CD14-positive monocyte (primary cell): ENCODE data around the gene NRM. TPM values are rescaled to one million over a fixed set of nuclear protein-coding genes. Genes with fewer than 3 reads are reported as not detected.

Source experiments
- DNase-seq, 3 donors: peaks; one replicate each; pipeline ENCODE4 v3.0.0-alpha.2; 2011 to 2022
- H2AFZ ChIP-seq: 2 replicates; pipeline ENCODE4 v1.6.0; 2012; ENCODE audit warnings: mild to moderate bottlenecking, low read depth, low read length, inconsistent platforms; ENCODE audit not compliant: insufficient read depth, poor library complexity, severe bottlenecking
- H3K27ac ChIP-seq, 2 donors: 1 replicate in 1 of 2; 2 replicates in 1 of 2; pipeline ENCODE4 v1.5.1; 2012 to 2013; ENCODE audit warnings: low read length in 2 of 2, control low read depth in 1 of 2, inconsistent platforms in 1 of 2, low read depth in 1 of 2, mild to moderate bottlenecking in 1 of 2
- H3K27me3 ChIP-seq, 2 donors: one replicate each; pipeline versions ENCODE4 v1.6.0 to v1.6.1; 2011 to 2013; ENCODE audit warnings: low read length in 2 of 2; ENCODE audit not compliant: control insufficient read depth in 2 of 2, insufficient read depth in 2 of 2
- H3K36me3 ChIP-seq, 2 donors: replicated peaks in 1 of 2; 1 replicate in 1 of 2; 2 replicates in 1 of 2; pipeline versions ENCODE4 v1.5.1 to v1.6.1; 2012 to 2013; ENCODE audit warnings: low read length in 2 of 2, control low read depth in 1 of 2, inconsistent platforms in 1 of 2, mild to moderate bottlenecking in 1 of 2; ENCODE audit not compliant: insufficient read depth in 2 of 2, control insufficient read depth in 1 of 2
- H3K4me1 ChIP-seq, 2 donors: 1 replicate in 1 of 2; 2 replicates in 1 of 2; pipeline versions ENCODE4 v1.5.1 to v1.6.1; 2012 to 2013; ENCODE audit warnings: low read length in 2 of 2, control low read depth in 1 of 2, inconsistent platforms in 1 of 2, mild to moderate bottlenecking in 1 of 2, moderate library complexity in 1 of 2; ENCODE audit not compliant: insufficient read depth in 2 of 2, control insufficient read depth in 1 of 2
- H3K4me2 ChIP-seq: replicated peaks from 2 replicates; pipeline ENCODE3; 2012; ENCODE audit warnings: low read length, moderate library complexity, mild to moderate bottlenecking; ENCODE audit not compliant: poor library complexity, severe bottlenecking; ENCODE audit errors: extremely low read depth
- H3K4me3 ChIP-seq, 3 experiments: fragments of 200-600 bp in 1 of 3; sonication (generic) in 1 of 3; replicated peaks in 1 of 3; 1 replicate in 2 of 3; 2 replicates in 1 of 3; pipeline ENCODE4 v1.5.1; 2011 to 2013; ENCODE audit warnings: low read length in 3 of 3, mild to moderate bottlenecking in 3 of 3, control low read depth in 2 of 3, low read depth in 2 of 3, inconsistent platforms in 1 of 3, moderate library complexity in 1 of 3
- H3K79me2 ChIP-seq: 2 replicates; pipeline ENCODE4 v1.6.0; 2012; ENCODE audit warnings: mild to moderate bottlenecking, control low read depth, inconsistent platforms, low read length, moderate library complexity; ENCODE audit not compliant: insufficient read depth
- H3K9ac ChIP-seq: 2 replicates; pipeline ENCODE4 v1.6.0; 2017; ENCODE audit warnings: low read length, mild to moderate bottlenecking; ENCODE audit not compliant: insufficient read depth, poor library complexity, severe bottlenecking
- H3K9me3 ChIP-seq, 2 donors: replicated peaks in 1 of 2; 1 replicate in 1 of 2; 2 replicates in 1 of 2; pipeline versions ENCODE4 v1.5.1 to v1.6.1; 2012 to 2013; ENCODE audit warnings: low read length in 2 of 2, control low read depth in 1 of 2; ENCODE audit not compliant: control insufficient read depth in 1 of 2, insufficient read depth in 1 of 2
- H4K20me1 ChIP-seq: 2 replicates; pipeline ENCODE4 v1.6.0; 2012; ENCODE audit warnings: mild to moderate bottlenecking, low read length, control low read depth, moderate library complexity; ENCODE audit not compliant: insufficient read depth
- H3K27ac Mint-ChIP-seq, 7 donors: one replicate each; pipeline ENCODE4 v1.8.0; 2020; ENCODE audit warnings: mild to moderate bottlenecking in 7 of 7, mixed read lengths in 7 of 7, moderate library complexity in 6 of 7, inconsistent platforms in 2 of 7
- H3K27me3 Mint-ChIP-seq, 3 donors: one replicate each; pipeline ENCODE4 v1.8.0; 2021 to 2022; ENCODE audit warnings: low read depth in 3 of 3, mild to moderate bottlenecking in 3 of 3, mixed read lengths in 3 of 3, moderate library complexity in 3 of 3, inconsistent platforms in 1 of 3
- H3K36me3 Mint-ChIP-seq, 2 donors: one replicate each; pipeline ENCODE4 v1.8.0; 2020; ENCODE audit warnings: mixed read lengths in 2 of 2, inconsistent platforms in 1 of 2, mild to moderate bottlenecking in 1 of 2
- H3K4me1 Mint-ChIP-seq: one replicate; pipeline ENCODE4 v1.8.0; 2020; ENCODE audit warnings: mild to moderate bottlenecking, mixed read lengths
- H3K4me3 Mint-ChIP-seq, 2 donors: one replicate each; pipeline ENCODE4 v1.8.0; 2020; ENCODE audit warnings: mild to moderate bottlenecking in 2 of 2, mixed read lengths in 2 of 2, moderate library complexity in 1 of 2
- H3K9me3 Mint-ChIP-seq, 7 donors: one replicate each; pipeline ENCODE4 v1.8.0; 2020 to 2022; ENCODE audit warnings: mixed read lengths in 7 of 7, mild to moderate bottlenecking in 6 of 7, moderate library complexity in 6 of 7, inconsistent platforms in 2 of 7
- CTCF ChIP-seq: fragments of 200-600 bp; IDR thresholded peaks from one replicate; pipeline ENCODE4 v1.8.0; 2022; ENCODE audit warnings: antibody characterized with exemption, mild to moderate bottlenecking
- WGBS: methylation state at CpG from one replicate; pipeline ENCODE4 v1.1.5; 2013; ENCODE audit warnings: missing lambda C conversion rate; ENCODE audit not compliant: insufficient coverage; 5-methylcytosine and 5-hydroxymethylcytosine counted together
- intact Hi-C, 2 donors: fragments of 100-400 bp; cut with micrococcal nuclease; formaldehyde crosslinking; loops; one replicate each; pipeline versions ENCODE4 v1.15.0 to v1.15.1; 2023
- polyA plus RNA-seq, 3 donors: library from polyadenylated mRNA; depleted of rRNA in 1 of 3; unstranded in 2 of 3; stranded (reverse) in 1 of 3; fragments of 300-500 nt in 2 of 3; fragments of >200 nt in 1 of 3; fragmentation: Illumina TruSeq in 2 of 3; gene quantifications; 1 replicate in 2 of 3; 2 replicates in 1 of 3; pipeline ENCODE4 v1.2.3, GENCODE V29; 2012 to 2021

NRM gene
- polyA plus RNA-seq, 3 donors, result 25.9 to 36.0 (median 35.0) TPM

GRCh38 chr6:30686009-30686907, 4.5 kb downstream of the NRM start, which contains the start of gene PPP1R18:
TSS of gene PPP1R18 (minus strand) at chr6:30686645. CDS start at chr6:30686018, 627 bp downstream.
- Mint-ChIP-seq H3K27me3 (peaks cover 0 to 6% (median 0%) of the 10 kb centered on the region in 3 donors), H3K4me3 (peak within 1 kb of the TSS; percentile 94 to 99), H3K9me3 (no peaks in the 10 kb centered on the region), H3K27ac (peak within 1 kb of the TSS; percentile 93 to 99 (median 97)), H3K4me1 (peaks cover 59% of the 10 kb centered on the region), H3K36me3 (peaks cover 25 to 37% of the 10 kb centered on the region in 2 donors)
- Histone ChIP-seq H3K4me2 (peak within 1 kb of the TSS; percentile 100), H2AFZ (peak within 1 kb of the TSS; percentile 43), H3K27ac (peak within 1 kb of the TSS; percentile 99), H3K36me3 (no peaks in the 10 kb centered on the region), H3K79me2 (peaks cover 91% of the 10 kb centered on the region), H3K4me1 (peaks cover 52 to 71% of the 10 kb centered on the region in 2 donors), H3K27me3 (no peaks in the 10 kb centered on the region), H3K9me3 (no peaks in the 10 kb centered on the region), H3K4me3 (peak within 1 kb of the TSS; percentile 96 to 100 (median 96)), H4K20me1 (peaks cover 47% of the 10 kb centered on the region), H3K9ac (peak within 1 kb of the TSS; percentile 99)
- WGBS, result 0% methylated on average over 21 of the region's 41 CpGs
- peak; percentile 67 to 79 (median 78) for DNase-seq
- intact Hi-C loops, result loop anchor here in 1 of 2 donors (2.0 kb wide), 1 partner anchor 35 kb away; the partner anchor contains the start of gene TUBB
- TF ChIP-seq CTCF, result no peak

- Histone ChIP-seq H4K20me1 (peaks cover 56% of the 10 kb centered on the region), H3K27me3 (no peaks in the 10 kb centered on the region), H3K27ac (peak overlapping the region; percentile 99), H3K9ac (peak overlapping the region; percentile 99), H2AFZ (peak overlapping the region; percentile 43), H3K4me1 (peaks cover 57 to 72% of the 10 kb centered on the region in 2 donors), H3K9me3 (no peaks in the 10 kb centered on the region), H3K36me3 (peaks cover 3% of the 10 kb centered on the region in 2 donors), H3K79me2 (peaks cover 99% of the 10 kb centered on the region), H3K4me2 (peak overlapping the region; percentile 100), H3K4me3 (peak overlapping the region; percentile 96 to 100 (median 96))
- no peak for DNase-seq
- intact Hi-C loops, result loop anchor here in 1 of 2 donors (2.0 kb wide), 1 partner anchor 35 kb away; the partner anchor contains the start of gene TUBB
- Mint-ChIP-seq H3K4me1 (peaks cover 60% of the 10 kb centered on the region), H3K4me3 (peak overlapping the region; percentile 94 to 99), H3K27me3 (peaks cover 0 to 5% (median 0%) of the 10 kb centered on the region in 3 donors), H3K9me3 (no peaks in the 10 kb centered on the region), H3K27ac (peak overlapping the region; percentile 93 to 99 (median 97)), H3K36me3 (peaks cover 31 to 46% of the 10 kb centered on the region in 2 donors)
- 17% methylated on average over 29 of the region's 29 CpGs for WGBS
- peak; percentile 24 for TF ChIP-seq CTCF
Observed at GRCh38 chr6:30685157-30686008, 5.4 kb downstream of the NRM start.
